GM10266 (cell line): Measurements from ENCODE around the gene GRK1.
"Not testable (repeated sequence)": the region's sequence is repeated elsewhere in the genome, so short reads cannot be mapped to it uniquely, and the experiment has no call there.

Source experiments
- DNase-seq: peaks from one replicate; pipeline ENCODE4 v3.0.0; 2012; ENCODE audit errors: extremely low spot score
- TF ChIP-seq, protein P1 (sequence below): IDR thresholded peaks from 2 replicates; pipeline ENCODE4 v1.5.1; 2012; ENCODE audit warnings: mild to moderate bottlenecking, low read depth; ENCODE audit not compliant: control insufficient read depth, insufficient read depth; ENCODE audit errors: missing control alignments

GRK1 gene

DNA sequence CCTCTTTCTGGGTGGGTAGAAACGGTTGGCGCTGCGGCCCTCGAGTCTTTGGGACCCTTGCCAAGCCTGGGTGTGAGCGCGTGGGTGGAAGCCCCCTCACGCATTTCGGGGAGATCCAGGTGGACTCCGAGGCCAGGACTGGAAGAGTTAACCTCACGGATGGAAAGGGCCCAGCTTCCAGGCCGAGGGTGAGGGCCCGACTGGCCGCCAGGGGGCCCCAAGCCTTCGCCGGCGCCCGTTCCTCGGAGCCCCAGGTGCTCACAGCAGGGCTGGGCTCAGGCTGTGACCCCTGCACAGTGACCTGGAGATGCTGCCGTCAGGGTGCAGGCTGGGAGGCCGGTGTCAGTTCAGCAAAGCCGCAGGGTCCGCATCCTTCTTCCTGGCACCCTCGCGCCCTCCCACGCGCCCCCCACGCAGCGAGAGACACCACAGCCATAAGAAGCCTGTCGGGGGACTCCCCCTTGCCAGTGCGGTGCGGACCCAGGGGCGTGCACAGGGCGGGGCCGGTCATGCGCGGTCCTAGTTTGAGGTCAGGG is 57.8 kb downstream of the GRK1 start:
- DNase-seq, result peak; percentile 85

DNA sequence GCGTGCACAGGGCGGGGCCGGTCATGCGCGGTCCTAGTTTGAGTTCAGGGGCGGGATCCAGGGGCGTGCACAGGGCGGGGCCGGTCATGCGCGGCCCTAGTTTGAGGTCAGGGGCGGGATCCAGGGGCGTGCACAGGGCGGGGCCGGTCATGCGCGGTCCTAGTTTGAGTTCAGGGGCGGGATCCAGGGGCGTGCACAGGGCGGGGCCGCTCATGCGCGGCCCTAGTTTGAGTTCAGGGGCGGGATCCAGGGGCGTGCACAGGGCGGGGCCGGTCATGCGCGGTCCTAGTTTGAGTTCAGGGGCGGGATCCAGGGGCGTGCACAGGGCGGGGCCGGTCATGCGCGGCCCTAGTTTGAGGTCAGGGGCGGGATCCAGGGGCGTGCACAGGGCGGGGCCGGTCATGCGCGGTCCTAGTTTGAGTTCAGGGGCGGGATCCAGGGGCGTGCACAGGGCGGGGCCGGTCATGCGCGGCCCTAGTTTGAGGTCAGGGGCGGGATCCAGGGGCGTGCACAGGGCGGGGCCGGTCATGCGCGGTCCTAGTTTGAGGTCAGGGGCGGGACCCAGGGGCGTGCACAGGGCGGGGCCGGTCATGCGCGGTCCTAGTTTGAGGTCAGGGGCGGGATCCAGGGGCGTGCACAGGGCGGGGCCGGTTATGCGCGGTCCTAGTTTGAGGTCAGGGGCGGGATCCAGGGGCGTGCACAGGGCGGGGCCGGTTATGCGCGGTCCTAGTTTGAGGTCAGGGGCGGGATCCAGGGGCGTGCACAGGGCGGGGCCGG is 58.5 kb downstream of the GRK1 start:
- not testable (repeated sequence) for DNase-seq

More for the DNA sequence above, 57.8 kb downstream of the GRK1 start:
- TF ChIP-seq, protein P1, sequence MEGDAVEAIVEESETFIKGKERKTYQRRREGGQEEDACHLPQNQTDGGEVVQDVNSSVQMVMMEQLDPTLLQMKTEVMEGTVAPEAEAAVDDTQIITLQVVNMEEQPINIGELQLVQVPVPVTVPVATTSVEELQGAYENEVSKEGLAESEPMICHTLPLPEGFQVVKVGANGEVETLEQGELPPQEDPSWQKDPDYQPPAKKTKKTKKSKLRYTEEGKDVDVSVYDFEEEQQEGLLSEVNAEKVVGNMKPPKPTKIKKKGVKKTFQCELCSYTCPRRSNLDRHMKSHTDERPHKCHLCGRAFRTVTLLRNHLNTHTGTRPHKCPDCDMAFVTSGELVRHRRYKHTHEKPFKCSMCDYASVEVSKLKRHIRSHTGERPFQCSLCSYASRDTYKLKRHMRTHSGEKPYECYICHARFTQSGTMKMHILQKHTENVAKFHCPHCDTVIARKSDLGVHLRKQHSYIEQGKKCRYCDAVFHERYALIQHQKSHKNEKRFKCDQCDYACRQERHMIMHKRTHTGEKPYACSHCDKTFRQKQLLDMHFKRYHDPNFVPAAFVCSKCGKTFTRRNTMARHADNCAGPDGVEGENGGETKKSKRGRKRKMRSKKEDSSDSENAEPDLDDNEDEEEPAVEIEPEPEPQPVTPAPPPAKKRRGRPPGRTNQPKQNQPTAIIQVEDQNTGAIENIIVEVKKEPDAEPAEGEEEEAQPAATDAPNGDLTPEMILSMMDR, result peak; percentile 74

DNA sequence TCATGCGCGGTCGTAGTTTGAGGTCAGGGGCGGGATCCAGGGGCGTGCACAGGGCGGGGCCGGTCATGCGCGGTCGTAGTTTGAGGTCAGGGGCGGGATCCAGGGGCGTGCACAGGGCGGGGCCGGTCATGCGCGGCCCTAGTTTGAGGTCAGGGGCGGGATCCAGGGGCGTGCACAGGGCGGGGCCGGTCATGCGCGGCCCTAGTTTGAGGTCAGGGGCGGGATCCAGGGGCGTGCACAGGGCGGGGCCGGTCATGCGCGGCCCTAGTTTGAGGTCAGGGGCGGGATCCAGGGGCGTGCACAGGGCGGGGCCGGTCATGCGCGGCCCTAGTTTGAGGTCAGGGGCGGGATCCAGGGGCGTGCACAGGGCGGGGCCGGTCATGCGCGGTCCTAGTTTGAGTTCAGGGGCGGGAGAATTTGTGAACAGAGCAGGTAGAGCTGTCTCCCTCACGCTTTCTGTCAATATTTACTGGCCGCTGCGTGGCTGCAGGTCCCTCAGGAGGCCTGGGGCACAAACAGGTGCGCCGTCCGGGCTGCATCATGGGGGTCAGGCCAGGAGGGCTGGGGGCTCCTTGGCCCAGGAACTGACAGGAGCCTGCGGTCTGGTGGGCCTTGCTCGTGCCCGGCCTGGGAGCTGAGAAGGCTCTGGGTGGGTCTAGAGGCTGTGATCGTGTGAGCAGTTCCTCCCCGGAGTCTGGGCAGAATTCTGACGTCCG is 59.2 kb downstream of the GRK1 start:
- DNase-seq, result not testable (repeated sequence)

DNA sequence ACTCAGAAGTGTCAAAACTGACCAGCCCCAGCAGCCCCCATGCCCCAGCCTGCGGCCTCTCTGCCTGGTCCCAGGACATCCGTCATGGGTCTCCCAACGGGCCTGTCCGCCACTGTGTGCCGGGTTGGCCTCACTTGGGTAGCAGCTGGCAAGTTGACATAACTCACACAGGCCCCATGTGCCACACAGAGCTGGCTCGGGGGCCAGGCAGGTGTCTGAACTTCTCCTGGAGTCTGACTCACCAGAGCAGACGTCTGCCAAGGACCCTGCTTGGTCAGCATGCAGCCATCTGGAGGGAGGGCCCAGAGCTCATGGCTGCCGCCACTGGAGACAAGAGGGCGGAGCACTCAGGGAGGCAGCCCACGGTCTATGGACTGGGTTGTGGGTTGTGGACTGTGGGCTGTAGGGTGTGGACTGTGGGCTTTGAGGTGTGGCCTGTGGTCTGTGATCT is 60.0 kb downstream of the GRK1 start:
- TF ChIP-seq, protein P1, result no peak
- no peak for DNase-seq

DNA sequence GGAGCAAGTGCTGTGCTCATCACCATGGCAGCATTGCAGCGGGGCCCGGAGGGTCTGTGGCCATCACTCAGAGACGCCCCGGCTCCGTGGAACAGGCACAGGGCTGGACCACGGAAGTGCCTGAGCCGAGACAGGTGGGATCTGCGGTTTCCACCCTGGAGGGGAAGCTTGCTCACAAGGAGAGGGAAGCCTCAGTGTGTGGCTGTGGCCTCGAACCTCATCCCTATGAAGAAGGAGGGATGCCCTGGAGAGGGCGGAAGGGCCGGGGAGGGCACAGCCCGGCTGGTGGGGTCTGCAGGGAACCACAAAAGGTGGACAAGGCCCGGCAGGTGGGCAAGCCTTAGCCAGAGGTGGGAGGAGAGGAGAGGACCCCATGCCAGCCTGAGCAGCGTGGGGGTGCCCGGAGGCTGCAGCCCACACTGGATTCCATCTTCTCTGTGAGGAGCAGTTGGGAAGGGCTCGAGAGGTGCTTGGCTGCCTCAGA is 61.6 kb downstream of the GRK1 start:
- TF ChIP-seq, protein P1, result no peak
- no peak for DNase-seq

DNA sequence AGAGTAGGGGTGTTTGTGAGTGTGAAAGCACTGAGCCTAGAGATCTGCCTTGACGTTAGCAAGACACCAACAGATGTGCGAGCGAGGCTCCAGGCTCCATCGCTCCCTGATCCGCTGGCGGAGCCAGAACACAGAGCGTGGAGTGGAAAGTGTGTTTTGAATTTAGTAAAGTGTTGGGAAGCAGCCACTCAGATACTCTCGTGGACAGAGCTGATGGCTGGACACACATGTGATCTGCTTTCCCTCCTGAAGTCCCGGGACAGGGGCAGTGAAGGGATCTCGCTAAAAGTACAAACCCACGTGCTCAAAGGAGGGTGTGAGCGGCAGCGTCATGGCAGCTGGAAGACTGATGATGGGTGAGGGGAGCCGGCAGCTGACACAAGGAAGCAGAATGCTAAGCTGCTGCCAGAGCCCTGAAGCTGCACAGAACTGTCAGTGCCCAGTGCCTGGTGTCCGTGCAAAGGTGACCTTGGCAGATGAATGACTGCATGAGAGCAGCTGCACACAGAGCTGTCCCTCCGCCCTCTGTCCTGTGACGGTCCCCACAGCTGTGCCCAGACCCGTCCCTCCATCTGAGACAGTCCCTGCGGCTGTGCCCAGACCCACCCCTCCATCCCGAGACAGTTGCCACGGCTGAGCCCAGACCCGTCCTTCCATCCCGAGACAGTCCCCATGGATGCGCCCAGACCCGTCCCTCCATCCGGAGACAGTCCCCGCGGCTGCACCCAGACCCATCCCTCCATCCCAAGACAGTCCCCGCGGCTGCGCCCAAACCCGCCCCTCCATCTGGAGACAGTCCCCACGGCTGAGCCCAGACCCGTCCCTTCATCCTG is 62.4 kb downstream of the GRK1 start:
- DNase-seq, result no peak
- TF ChIP-seq, protein P1, result no peak

DNA sequence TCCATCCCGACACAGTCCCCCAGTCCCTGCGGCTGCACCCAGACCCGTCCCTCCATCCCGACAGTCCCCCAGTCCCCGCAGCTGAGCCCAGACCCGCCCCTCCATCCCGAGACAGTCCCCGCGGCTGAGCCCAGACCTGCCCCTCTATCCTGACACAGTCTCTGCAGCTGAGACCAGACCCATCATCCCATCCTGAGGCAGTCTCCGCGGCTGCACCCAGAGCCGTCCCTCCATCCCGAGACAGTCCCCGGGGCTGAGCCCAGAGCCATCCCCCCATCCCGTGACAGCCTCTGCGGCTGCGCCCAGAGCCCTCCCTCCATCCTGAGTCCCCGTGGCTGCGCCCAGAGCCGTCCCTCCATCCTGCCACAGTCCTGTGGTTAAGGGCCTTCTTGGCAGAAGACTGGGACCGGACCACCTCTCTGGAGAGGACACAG is 63.3 kb downstream of the GRK1 start:
- DNase-seq, result no peak
- TF ChIP-seq, protein P1, result no peak
